ENCODE data around the gene DCPS. TPM values are rescaled to one million over a fixed set of nuclear protein-coding genes. Genes with fewer than 3 reads are reported as not detected.

Gene DCPS
- polyA plus RNA-seq, 1 of the 3 experiments (the other 2 are of a cell fraction) = 48.1 TPM

DNA sequence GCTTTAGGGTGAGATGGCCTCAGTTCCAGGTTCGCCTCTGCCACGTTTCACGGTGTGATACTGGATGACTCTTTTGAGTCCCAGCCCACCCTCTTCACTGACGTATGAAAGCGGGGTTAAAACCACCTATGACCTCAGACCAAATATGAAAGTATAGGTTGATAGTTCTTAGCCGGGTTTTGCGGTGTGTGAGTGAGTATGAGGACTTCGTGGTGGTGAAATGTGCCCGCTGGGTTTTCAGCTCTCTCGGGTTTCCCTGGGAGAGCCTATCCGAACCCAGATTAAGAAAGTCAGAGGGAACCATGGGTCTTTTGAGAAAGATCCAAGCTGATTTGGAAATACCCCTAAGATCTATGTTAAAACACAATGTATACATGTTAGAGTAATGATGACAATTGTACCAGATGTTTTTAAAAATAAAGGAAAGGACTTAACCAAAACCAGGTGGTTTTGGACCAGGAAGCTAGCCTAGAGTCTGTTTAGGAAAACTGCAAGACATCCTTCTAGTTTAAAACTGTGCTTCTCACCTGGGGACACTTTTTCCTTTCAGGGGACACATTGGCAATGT is 25.9 kb downstream of the DCPS start:
- H3K4me3 ChIP-seq (ENCODE audit: low read depth in 2 of 2, low read length in 1 of 2) = no peak overlapping the region
- H3K9me2 ChIP-seq = no peaks in the 10 kb centered on the region
- no peaks in the 10 kb centered on the region for H3K27me3 ChIP-seq (ENCODE audit: insufficient read depth)
- TF ChIP-seq, protein P1, sequence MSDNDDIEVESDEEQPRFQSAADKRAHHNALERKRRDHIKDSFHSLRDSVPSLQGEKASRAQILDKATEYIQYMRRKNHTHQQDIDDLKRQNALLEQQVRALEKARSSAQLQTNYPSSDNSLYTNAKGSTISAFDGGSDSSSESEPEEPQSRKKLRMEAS (IDR thresholded peaks at IDR 0.05; ENCODE audit: low read depth) = no peak
- TF ChIP-seq, protein P2, sequence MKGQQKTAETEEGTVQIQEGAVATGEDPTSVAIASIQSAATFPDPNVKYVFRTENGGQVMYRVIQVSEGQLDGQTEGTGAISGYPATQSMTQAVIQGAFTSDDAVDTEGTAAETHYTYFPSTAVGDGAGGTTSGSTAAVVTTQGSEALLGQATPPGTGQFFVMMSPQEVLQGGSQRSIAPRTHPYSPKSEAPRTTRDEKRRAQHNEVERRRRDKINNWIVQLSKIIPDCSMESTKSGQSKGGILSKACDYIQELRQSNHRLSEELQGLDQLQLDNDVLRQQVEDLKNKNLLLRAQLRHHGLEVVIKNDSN (IDR thresholded peaks at IDR 0.05; ENCODE audit: borderline replicate concordance, low read depth) = no peak
- TF ChIP-seq JUND (IDR thresholded peaks at IDR 0.05) = no peak
- TF ChIP-seq, protein P3, sequence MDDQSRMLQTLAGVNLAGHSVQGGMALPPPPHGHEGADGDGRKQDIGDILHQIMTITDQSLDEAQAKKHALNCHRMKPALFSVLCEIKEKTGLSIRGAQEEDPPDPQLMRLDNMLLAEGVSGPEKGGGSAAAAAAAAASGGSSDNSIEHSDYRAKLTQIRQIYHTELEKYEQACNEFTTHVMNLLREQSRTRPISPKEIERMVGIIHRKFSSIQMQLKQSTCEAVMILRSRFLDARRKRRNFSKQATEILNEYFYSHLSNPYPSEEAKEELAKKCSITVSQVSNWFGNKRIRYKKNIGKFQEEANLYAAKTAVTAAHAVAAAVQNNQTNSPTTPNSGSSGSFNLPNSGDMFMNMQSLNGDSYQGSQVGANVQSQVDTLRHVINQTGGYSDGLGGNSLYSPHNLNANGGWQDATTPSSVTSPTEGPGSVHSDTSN (IDR thresholded peaks at IDR 0.05) = no peak
- TF ChIP-seq YY1 (IDR thresholded peaks at IDR 0.05; ENCODE audit: low read depth) = no peak
- TF ChIP-seq FOSL2 (IDR thresholded peaks at IDR 0.05; ENCODE audit: borderline replicate concordance, low read depth) = no peak
- no peaks in the 10 kb centered on the region for H4K20me1 ChIP-seq (ENCODE audit: insufficient read depth)
- no peak for DNase-seq
- H3F3A ChIP-seq (replicated peaks; ENCODE audit: insufficient read depth) = peaks cover 16% of the 10 kb centered on the region
- no peaks in the 10 kb centered on the region for H3K9me3 ChIP-seq
- 94% methylated on average over 11 of the region's 11 CpGs for WGBS (ENCODE audit: low lambda C conversion rate)
- no peaks in the 10 kb centered on the region for H3K36me3 ChIP-seq (replicated peaks in 1 of 2; ENCODE audit: control insufficient read depth in 1 of 2, insufficient read depth in 2 of 2, low read length in 1 of 2)
- peaks cover 19 to 26% of the 10 kb centered on the region in 2 experiments; a peak in 3 of 4 replicates for H3K4me1 ChIP-seq (ENCODE audit: control insufficient read depth in 1 of 2, insufficient read depth in 2 of 2, low read depth in 1 of 2, low read length in 1 of 2)
- H3K4me2 ChIP-seq = no peak overlapping the region
- H3K9ac ChIP-seq = no peak overlapping the region
- ChIA-PET CTCF (interaction anchor here (1.1 to 3.6 kb wide), 3 partner anchors 19 to 151 kb away, joined by 3 to 18 read pairs (median 3); no protein-coding TSS in a partner anchor), POLR2A (interaction anchor here (0.6 to 1.5 kb wide), 2 partner anchors 10 to 30 kb away, joined by 3 to 4 read pairs; no protein-coding TSS in a partner anchor)
- H2AFZ ChIP-seq (ENCODE audit: low read depth) = no peak overlapping the region
- H3K27ac ChIP-seq (ENCODE audit: low read depth in 2 of 2, low read length in 1 of 2) = no peak overlapping the region
- H3K79me2 ChIP-seq (ENCODE audit: insufficient read depth) = no peaks in the 10 kb centered on the region; the same call in 1 of the 2 replicates

DNA sequence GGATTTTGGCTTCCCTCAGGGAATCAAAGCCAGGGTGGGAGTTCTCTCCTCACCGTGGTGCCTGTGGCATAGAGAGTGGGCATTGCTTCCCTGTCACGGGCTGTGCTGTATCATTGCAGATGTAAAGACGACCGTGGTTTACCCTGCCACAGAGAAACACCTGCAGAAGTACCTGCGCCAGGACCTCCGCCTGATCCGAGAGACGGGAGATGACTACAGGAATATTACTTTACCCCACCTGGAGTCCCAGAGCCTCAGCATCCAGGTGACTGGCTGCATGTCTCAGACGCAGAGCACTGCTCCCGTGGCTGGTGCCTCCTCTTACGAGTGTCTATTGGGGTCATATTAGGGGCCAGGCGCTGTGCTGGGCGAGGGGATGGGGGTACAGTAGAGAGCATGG is 27.4 kb downstream of the DCPS start:
- H3K79me2 ChIP-seq (ENCODE audit: insufficient read depth) = no peaks in the 10 kb centered on the region
- no peaks in the 10 kb centered on the region for H3K27me3 ChIP-seq (ENCODE audit: insufficient read depth)
- H2AFZ ChIP-seq (ENCODE audit: low read depth) = no peak overlapping the region
- no peaks in the 10 kb centered on the region for H4K20me1 ChIP-seq (ENCODE audit: insufficient read depth)
- peaks cover 22 to 30% of the 10 kb centered on the region in 2 experiments; a peak in 3 of 4 replicates for H3K4me1 ChIP-seq (ENCODE audit: control insufficient read depth in 1 of 2, insufficient read depth in 2 of 2, low read depth in 1 of 2, low read length in 1 of 2)
- WGBS (ENCODE audit: low lambda C conversion rate) = 100% methylated on average over 10 of the region's 13 CpGs
- no peak for DNase-seq
- peaks cover 18% of the 10 kb centered on the region for H3F3A ChIP-seq (replicated peaks; ENCODE audit: insufficient read depth)
- H3K9ac ChIP-seq = no peak overlapping the region
- no peaks in the 10 kb centered on the region for H3K36me3 ChIP-seq (replicated peaks in 1 of 2; ENCODE audit: control insufficient read depth in 1 of 2, insufficient read depth in 2 of 2, low read length in 1 of 2)
- CTCF ChIA-PET = no interaction called here
- no peaks in the 10 kb centered on the region for H3K9me2 ChIP-seq
- POLR2A ChIA-PET = interaction anchor here (1.5 kb wide), 1 partner anchor 12 kb away, joined by 3 read pairs; no protein-coding TSS in a partner anchor
- TF ChIP-seq TAF1 (IDR thresholded peaks at IDR 0.05; ENCODE audit: borderline replicate concordance, low read depth, low read length) (no peak), POLR2AphosphoS5 (IDR thresholded peaks at IDR 0.05; ENCODE audit: low read depth, low read length) (no peak), CHD2 (IDR thresholded peaks at IDR 0.05; ENCODE audit: low read length, partially characterized antibody) (no peak), TCF12 (IDR thresholded peaks at IDR 0.05) (no peak), FOXM1 (IDR thresholded peaks at IDR 0.05; ENCODE audit: low read depth) (no peak), RAD21 (IDR thresholded peaks at IDR 0.05; ENCODE audit: low read length) (no peak)
- TF ChIP-seq, protein P4, sequence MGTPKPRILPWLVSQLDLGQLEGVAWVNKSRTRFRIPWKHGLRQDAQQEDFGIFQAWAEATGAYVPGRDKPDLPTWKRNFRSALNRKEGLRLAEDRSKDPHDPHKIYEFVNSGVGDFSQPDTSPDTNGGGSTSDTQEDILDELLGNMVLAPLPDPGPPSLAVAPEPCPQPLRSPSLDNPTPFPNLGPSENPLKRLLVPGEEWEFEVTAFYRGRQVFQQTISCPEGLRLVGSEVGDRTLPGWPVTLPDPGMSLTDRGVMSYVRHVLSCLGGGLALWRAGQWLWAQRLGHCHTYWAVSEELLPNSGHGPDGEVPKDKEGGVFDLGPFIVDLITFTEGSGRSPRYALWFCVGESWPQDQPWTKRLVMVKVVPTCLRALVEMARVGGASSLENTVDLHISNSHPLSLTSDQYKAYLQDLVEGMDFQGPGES (IDR thresholded peaks at IDR 0.05; ENCODE audit: low read depth, low read length) = no peak
- TF ChIP-seq, protein P2 (IDR thresholded peaks at IDR 0.05; ENCODE audit: borderline replicate concordance, low read depth) = no peak
- TF ChIP-seq, protein P5, sequence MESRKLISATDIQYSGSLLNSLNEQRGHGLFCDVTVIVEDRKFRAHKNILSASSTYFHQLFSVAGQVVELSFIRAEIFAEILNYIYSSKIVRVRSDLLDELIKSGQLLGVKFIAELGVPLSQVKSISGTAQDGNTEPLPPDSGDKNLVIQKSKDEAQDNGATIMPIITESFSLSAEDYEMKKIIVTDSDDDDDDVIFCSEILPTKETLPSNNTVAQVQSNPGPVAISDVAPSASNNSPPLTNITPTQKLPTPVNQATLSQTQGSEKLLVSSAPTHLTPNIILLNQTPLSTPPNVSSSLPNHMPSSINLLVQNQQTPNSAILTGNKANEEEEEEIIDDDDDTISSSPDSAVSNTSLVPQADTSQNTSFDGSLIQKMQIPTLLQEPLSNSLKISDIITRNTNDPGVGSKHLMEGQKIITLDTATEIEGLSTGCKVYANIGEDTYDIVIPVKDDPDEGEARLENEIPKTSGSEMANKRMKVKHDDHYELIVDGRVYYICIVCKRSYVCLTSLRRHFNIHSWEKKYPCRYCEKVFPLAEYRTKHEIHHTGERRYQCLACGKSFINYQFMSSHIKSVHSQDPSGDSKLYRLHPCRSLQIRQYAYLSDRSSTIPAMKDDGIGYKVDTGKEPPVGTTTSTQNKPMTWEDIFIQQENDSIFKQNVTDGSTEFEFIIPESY (IDR thresholded peaks at IDR 0.05; ENCODE audit: borderline replicate concordance, low read depth) = no peak
- no peak overlapping the region for H3K4me3 ChIP-seq (ENCODE audit: low read depth in 2 of 2, low read length in 1 of 2)
- H3K9me3 ChIP-seq = no peaks in the 10 kb centered on the region
- H3K4me2 ChIP-seq = no peak overlapping the region
- peak overlapping the region in 1 of 2 experiments; percentile 23; a peak in 1 of 4 replicates for H3K27ac ChIP-seq (ENCODE audit: low read depth in 2 of 2, low read length in 1 of 2)

All from SK-N-SH (cell line).